Activated CD4-positive, alpha-beta T cell treated with anti-CD3 and anti-CD28 coated beads, Interleukin-2, amount 10 ng/mL, durations not matched to agents 24 days and 14 days (primary cell): Measurements from ENCODE around the gene CRKL. TPM values are rescaled to one million over a fixed set of nuclear protein-coding genes. Genes with fewer than 3 reads are reported as not detected.
A peak's percentile ranks its signal among the peaks of the same experiment; 100 is the strongest.

Experiments
- DNase-seq: peaks from one replicate; pipeline ENCODE4 v3.0.0; 2022
- H3K27ac Mint-ChIP-seq: one replicate; pipeline ENCODE4 v1.8.0; 2022; ENCODE audit warnings: mild to moderate bottlenecking, mixed read lengths
- H3K27me3 Mint-ChIP-seq: one replicate; pipeline ENCODE4 v1.8.0; 2022; ENCODE audit warnings: mixed read lengths
- H3K36me3 Mint-ChIP-seq: one replicate; pipeline ENCODE4 v1.8.0; 2022; ENCODE audit warnings: low read depth, mild to moderate bottlenecking, mixed read lengths
- H3K4me1 Mint-ChIP-seq: one replicate; pipeline ENCODE4 v1.8.0; 2021; ENCODE audit warnings: mixed read lengths
- H3K4me3 Mint-ChIP-seq: one replicate; pipeline ENCODE4 v1.8.0; 2022; ENCODE audit warnings: mild to moderate bottlenecking, moderate library complexity, mixed read lengths
- H3K9me3 Mint-ChIP-seq: one replicate; pipeline ENCODE4 v1.8.0; 2021; ENCODE audit warnings: mixed read lengths
- intact Hi-C: fragments of 100-400 bp; cut with micrococcal nuclease; formaldehyde crosslinking; loops from one replicate; pipeline ENCODE4 v1.15.1; 2023
- total RNA-seq: library from RNA; stranded (reverse); gene quantifications from 2 replicates; pipeline ENCODE4 v1.2.3, GENCODE V29; 2022

The CRKL gene
- total RNA-seq, 1 donor from 2014 or later = 82.4 TPM

DNA sequence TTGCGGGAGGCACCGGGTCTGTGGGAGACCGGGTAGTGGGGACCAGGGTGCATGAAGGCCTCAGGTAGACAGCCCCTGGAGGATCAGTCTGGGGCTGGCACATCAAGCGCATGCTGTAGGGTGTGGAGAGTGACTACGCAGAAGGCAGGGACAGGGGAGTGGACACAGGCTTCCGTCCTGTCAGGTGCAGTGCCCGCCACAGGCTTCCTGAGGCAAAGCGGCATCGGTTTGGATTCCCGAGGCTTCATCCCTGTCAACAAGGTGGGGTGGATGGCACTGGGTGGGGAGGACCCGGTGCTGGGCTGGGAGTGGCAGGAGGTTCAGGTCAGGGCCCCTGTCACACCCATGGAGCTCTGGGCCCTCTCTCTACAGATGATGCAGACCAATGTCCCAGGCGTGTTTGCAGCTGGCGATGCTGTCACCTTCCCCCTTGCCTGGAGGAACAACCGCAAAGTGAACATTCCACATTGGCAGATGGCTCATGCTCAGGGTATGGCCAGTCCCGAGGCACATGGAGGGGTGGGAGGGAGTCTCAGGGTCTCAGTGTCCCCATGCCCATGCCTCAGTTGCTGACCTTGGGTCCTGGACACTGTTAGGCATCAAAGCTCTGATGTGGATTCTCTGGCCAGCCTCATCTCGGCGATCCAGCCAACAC lies 60.4 kb downstream of the CRKL start:
- intact Hi-C loops = no loop called here
- H3K27ac Mint-ChIP-seq = no peak overlapping the region
- no peaks in the 10 kb centered on the region for H3K27me3 Mint-ChIP-seq
- H3K4me3 Mint-ChIP-seq = no peak overlapping the region
- H3K36me3 Mint-ChIP-seq = peaks cover 2% of the 10 kb centered on the region
- no peak for DNase-seq
- peaks cover 18% of the 10 kb centered on the region for H3K4me1 Mint-ChIP-seq
- peaks cover 7% of the 10 kb centered on the region for H3K9me3 Mint-ChIP-seq

GRCh38 chr22:20978419-20978818 lies 61.2 kb downstream of the CRKL start:
- peaks cover 23% of the 10 kb centered on the region for H3K4me1 Mint-ChIP-seq
- no peaks in the 10 kb centered on the region for H3K27me3 Mint-ChIP-seq
- H3K4me3 Mint-ChIP-seq = no peak overlapping the region
- no peak overlapping the region for H3K27ac Mint-ChIP-seq
- no peak for DNase-seq
- H3K9me3 Mint-ChIP-seq = peaks cover 7% of the 10 kb centered on the region
- peaks cover 2% of the 10 kb centered on the region for H3K36me3 Mint-ChIP-seq
- intact Hi-C loops = no loop called here

DNA sequence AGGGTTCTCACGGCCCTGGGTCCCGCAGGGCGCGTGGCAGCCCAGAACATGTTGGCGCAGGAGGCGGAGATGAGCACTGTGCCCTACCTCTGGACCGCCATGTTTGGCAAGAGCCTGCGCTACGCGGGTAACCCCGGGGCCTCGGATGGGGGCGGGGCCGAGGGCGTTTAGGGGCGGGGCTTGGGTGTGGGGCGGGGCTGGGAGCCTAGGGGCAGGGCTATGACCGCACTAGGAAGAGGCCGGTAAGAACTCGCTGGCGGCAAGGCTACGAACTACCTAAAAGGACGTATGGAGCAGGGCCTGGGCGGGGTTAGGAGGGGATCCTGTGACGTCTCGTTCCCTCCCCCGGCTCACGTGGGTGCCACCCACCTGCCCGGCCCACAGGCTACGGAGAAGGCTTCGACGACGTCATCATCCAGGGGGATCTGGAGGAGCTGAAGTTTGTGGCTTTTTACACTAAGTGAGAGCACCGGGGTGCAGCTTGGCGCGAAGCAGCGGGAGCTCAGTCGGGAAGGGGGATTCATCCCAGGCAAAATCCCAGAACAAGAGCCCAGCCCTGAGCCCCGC lies 62.1 kb downstream of the CRKL start:
- intact Hi-C loops = no loop called here
- H3K27ac Mint-ChIP-seq = peak overlapping the region; percentile 57
- peak; percentile 88 for DNase-seq
- peaks cover 29% of the 10 kb centered on the region for H3K4me1 Mint-ChIP-seq
- peaks cover 9% of the 10 kb centered on the region for H3K36me3 Mint-ChIP-seq
- H3K9me3 Mint-ChIP-seq = peaks cover 7% of the 10 kb centered on the region
- no peaks in the 10 kb centered on the region for H3K27me3 Mint-ChIP-seq
- peak overlapping the region; percentile 56 for H3K4me3 Mint-ChIP-seq

DNA sequence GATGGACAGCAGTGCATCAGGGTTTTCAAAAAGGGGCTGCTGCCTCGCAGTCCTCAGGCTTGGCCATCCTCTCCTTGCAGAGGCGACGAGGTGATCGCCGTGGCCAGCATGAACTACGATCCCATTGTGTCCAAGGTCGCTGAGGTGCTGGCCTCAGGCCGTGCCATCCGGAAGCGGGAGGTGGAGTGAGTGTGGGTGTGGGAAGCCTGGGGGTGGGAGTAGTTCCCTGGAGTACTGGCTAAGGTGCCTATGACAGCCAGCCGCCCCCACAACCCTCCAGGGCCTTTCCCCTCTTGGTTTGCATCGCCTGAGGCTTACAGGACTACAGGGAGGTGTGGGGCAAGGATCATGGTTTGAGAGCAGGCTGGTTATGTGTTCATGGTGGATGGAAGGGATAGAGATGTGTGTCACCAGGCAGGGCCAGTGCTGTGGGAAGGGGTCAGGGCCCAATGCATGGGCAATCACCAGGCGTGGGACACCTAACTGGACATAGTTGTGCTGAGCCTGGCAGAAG lies 62.8 kb downstream of the CRKL start:
- no peak for DNase-seq
- Mint-ChIP-seq H3K27me3 (no peaks in the 10 kb centered on the region), H3K9me3 (peaks cover 7% of the 10 kb centered on the region), H3K4me1 (peaks cover 29% of the 10 kb centered on the region), H3K4me3 (peak overlapping the region; percentile 17), H3K27ac (no peak overlapping the region), H3K36me3 (peaks cover 9% of the 10 kb centered on the region)
- intact Hi-C loops = no loop called here

DNA sequence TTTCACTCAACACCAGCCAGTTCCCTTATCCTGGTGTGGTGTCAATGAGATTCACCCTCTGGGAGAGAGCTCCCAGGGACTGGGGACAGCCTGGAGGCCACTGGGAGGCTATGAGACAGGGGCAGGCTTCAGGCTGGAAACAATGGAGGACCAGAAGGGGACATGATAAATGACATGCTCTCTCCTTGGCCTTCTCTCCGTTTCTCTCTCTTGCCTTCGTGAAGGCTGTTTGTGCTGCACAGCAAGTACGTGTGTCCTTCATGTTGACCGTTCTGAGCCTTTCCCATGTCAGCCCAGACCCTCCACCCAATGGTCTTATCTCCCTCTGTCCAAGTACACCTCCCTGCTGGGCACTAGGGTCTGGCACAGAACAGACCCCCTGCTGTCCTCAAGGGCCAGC lies 63.3 kb downstream of the CRKL start:
- Mint-ChIP-seq H3K4me3 (peak overlapping the region; percentile 97), H3K27me3 (no peaks in the 10 kb centered on the region), H3K36me3 (peaks cover 10% of the 10 kb centered on the region), H3K27ac (no peak overlapping the region), H3K4me1 (peaks cover 29% of the 10 kb centered on the region), H3K9me3 (peaks cover 7% of the 10 kb centered on the region)
- intact Hi-C loops = no loop called here
- DNase-seq = no peak

DNA sequence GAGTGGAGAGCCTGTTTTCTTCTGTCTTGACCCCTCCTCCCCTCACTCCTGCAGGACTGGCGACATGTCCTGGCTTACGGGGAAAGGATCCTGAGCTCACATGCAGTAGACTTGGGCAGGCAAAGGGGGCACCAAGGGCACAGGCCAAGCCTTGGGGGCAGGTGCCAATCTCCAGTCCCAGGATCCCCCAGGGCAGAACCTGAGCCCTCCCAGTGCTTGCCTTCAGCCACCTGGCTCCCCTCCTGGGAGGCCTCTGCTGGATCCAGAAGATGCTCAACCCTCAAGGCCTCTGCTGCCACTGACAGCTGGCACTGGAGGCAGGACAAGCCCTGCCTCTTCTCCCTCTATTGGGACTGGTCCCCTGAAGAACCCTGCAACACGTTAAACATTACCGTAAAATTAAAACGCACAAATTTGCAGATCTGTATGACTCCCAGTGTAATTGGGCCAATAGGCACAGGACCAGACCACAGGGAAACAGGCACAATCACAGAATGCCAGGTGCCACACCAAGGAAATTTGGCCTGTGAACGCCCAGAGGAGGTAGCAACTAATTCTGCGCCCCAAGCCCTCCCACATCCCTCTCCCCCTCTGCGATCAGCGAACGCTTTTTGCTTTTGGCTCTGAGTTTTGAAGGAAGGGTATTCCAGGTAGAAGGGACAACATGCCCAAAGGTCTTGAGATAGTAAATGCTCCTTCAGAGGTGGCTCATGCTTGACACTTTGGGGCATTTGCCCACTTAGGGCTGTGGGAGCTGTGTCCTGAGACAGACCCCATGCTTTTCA lies 63.9 kb downstream of the CRKL start:
- peaks cover 29% of the 10 kb centered on the region for H3K4me1 Mint-ChIP-seq
- DNase-seq = no peak
- H3K27ac Mint-ChIP-seq = peak overlapping the region; percentile 93
- intact Hi-C loops = no loop called here
- H3K27me3 Mint-ChIP-seq = no peaks in the 10 kb centered on the region
- peaks cover 7% of the 10 kb centered on the region for H3K9me3 Mint-ChIP-seq
- peaks cover 15% of the 10 kb centered on the region for H3K36me3 Mint-ChIP-seq
- H3K4me3 Mint-ChIP-seq = peak overlapping the region; percentile 97

GRCh38 chr22:20981787-20982562 lies 64.8 kb downstream of the CRKL start, which contains the start of gene LZTR1:
TSS of gene LZTR1 (plus strand) at chr22:20982297. CDS start at chr22:20982372, 75 bp downstream.
- peak; percentile 92 for DNase-seq
- Mint-ChIP-seq H3K9me3 (peaks cover 7% of the 10 kb centered on the region), H3K27me3 (no peaks in the 10 kb centered on the region), H3K4me1 (peaks cover 32% of the 10 kb centered on the region), H3K27ac (peak within 1 kb of the TSS; percentile 93), H3K36me3 (peaks cover 22% of the 10 kb centered on the region), H3K4me3 (peak within 1 kb of the TSS; percentile 97)
- intact Hi-C loops = loop anchor here (1.0 kb wide), 1 partner anchor 19 kb away; no protein-coding TSS in a partner anchor

GRCh38 chr22:20982563-20982882 lies 65.3 kb downstream of the CRKL start:
- Mint-ChIP-seq H3K9me3 (peaks cover 7% of the 10 kb centered on the region), H3K4me3 (peak overlapping the region; percentile 97), H3K4me1 (peaks cover 32% of the 10 kb centered on the region), H3K36me3 (peaks cover 23% of the 10 kb centered on the region), H3K27me3 (no peaks in the 10 kb centered on the region), H3K27ac (peak overlapping the region; percentile 93)
- peak; percentile 73 for DNase-seq
- intact Hi-C loops = loop anchor here (1.0 kb wide), 1 partner anchor 19 kb away; no protein-coding TSS in a partner anchor

GRCh38 chr22:20983081-20983771 lies 66.0 kb downstream of the CRKL start:
- intact Hi-C loops = no loop called here
- H3K4me1 Mint-ChIP-seq = peaks cover 32% of the 10 kb centered on the region
- no peaks in the 10 kb centered on the region for H3K27me3 Mint-ChIP-seq
- peaks cover 30% of the 10 kb centered on the region for H3K36me3 Mint-ChIP-seq
- peaks cover 7% of the 10 kb centered on the region for H3K9me3 Mint-ChIP-seq
- DNase-seq = no peak
- peak overlapping the region; percentile 97 for H3K4me3 Mint-ChIP-seq
- H3K27ac Mint-ChIP-seq = peak overlapping the region; percentile 93

DNA sequence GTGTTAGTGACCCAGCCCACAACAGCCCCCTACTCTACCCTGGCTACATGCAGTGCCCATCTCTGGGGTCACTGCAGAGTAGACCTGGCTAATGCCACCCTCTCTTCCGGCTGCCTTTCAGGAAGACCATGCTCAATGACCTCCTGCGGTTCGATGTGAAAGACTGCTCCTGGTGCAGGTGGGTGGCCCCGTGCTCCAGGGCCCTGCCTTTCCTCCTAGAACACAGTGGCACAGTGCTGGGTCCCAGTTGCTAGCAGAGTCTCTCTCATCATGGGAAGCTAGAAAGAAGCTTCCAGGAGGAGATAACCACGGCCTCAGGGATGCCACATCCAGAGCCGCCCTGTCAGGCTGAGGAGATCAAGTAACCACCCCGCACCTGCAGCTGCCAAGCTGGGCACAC lies 68.5 kb downstream of the CRKL start:
- no peaks in the 10 kb centered on the region for H3K27me3 Mint-ChIP-seq
- no peak overlapping the region for H3K27ac Mint-ChIP-seq
- no peak overlapping the region for H3K4me3 Mint-ChIP-seq
- DNase-seq = no peak
- peaks cover 35% of the 10 kb centered on the region for H3K36me3 Mint-ChIP-seq
- intact Hi-C loops = no loop called here
- H3K9me3 Mint-ChIP-seq = no peaks in the 10 kb centered on the region
- peaks cover 21% of the 10 kb centered on the region for H3K4me1 Mint-ChIP-seq

DNA sequence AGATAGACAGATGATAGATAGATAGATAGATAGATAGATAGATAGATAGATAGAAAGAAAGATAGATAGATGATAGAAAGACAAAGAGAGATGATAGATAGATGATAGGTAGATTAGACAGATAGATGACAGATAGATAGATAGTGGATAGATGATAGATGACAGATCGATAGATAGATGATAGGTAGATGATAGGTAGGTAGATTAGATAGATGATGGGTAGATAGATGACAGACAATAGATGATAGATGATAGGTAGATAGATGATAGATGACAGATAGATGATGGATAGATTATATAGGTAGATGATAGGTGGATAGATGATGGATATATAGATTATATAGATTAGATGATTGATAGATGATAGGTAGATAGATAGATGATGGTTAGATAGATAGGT lies 69.2 kb downstream of the CRKL start:
- no peak for DNase-seq
- intact Hi-C loops = no loop called here
- no peaks in the 10 kb centered on the region for H3K9me3 Mint-ChIP-seq
- no peaks in the 10 kb centered on the region for H3K27me3 Mint-ChIP-seq
- peaks cover 40% of the 10 kb centered on the region for H3K36me3 Mint-ChIP-seq
- H3K4me1 Mint-ChIP-seq = peaks cover 20% of the 10 kb centered on the region
- H3K4me3 Mint-ChIP-seq = no peak overlapping the region
- no peak overlapping the region for H3K27ac Mint-ChIP-seq

DNA sequence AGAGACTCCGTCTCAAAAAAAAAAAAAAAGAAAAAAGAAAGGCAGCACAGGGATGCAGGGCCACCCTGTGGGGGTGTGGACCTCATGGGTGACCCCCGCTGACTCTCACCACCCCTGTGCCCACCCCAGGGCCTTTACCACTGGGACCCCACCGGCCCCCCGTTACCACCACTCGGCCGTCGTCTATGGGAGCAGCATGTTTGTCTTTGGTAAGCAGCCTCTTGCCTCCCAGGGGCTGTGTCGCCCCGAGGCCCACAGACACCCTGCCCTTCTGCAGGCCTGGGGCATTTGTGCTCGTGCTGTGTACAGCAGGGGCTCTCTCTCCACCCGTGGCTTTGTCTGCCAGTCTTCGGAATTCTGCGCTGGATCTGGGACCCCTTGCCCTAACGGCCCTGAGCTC lies 70.2 kb downstream of the CRKL start:
- no peaks in the 10 kb centered on the region for H3K9me3 Mint-ChIP-seq
- H3K27ac Mint-ChIP-seq = no peak overlapping the region
- H3K4me1 Mint-ChIP-seq = peaks cover 18% of the 10 kb centered on the region
- no peak for DNase-seq
- no peak overlapping the region for H3K4me3 Mint-ChIP-seq
- intact Hi-C loops = no loop called here
- peaks cover 39% of the 10 kb centered on the region for H3K36me3 Mint-ChIP-seq
- no peaks in the 10 kb centered on the region for H3K27me3 Mint-ChIP-seq
